Right lobe of liver (tissue), 4 donors: ENCODE results near the gene PGAP2.

ENCODE experiments used
- CTCF ChIP-seq, 4 donors: fragments of 200-600 bp in 3 of 4; fragments of 450-650 bp in 1 of 4; IDR thresholded peaks; one replicate each; pipeline versions ENCODE4 v1.5.1 to v1.8.0; 2016 to 2022; ENCODE audit warnings: antibody characterized with exemption in 4 of 4, mild to moderate bottlenecking in 2 of 4
- POLR2A ChIP-seq: fragments of 450-650 bp; IDR thresholded peaks from one replicate; pipeline ENCODE4 v1.6.1; 2017; ENCODE audit warnings: antibody characterized with exemption, mild to moderate bottlenecking
- donor health status: DM: no; HTN: no; CAD: no.
- donor health status: DM: no; HTN: no; CAD: no.
- donor health status: DM: no; HTN: yes; CAD: no.

GRCh38 chr11:3830088-3830487 lies 21.7 kb downstream of the PGAP2 start:
- TF ChIP-seq CTCF (IDR thresholded peaks at IDR 0.05) (no peak), POLR2A (no peak)
